GM23338 (cell line): ENCODE results near the gene WSCD2. TPM values are rescaled to one million over a fixed set of nuclear protein-coding genes. Genes with fewer than 3 reads are reported as not detected.

Experiments
- ATAC-seq: fragments of 200-7000 bp; cut with Tn5 transposase; 3 replicates; pipeline ENCODE4 v1.9.1; 2020
- DNase-seq: peaks from one replicate; pipeline ENCODE4 v3.0.0-alpha.2; 2015; ENCODE audit warnings: low spot score
- H2AFZ ChIP-seq: fragments of 200-600 bp; sonication (generic); 2 replicates; pipeline ENCODE4 v1.8.0; 2016; ENCODE audit warnings: antibody characterized with exemption, mild to moderate bottlenecking, moderate library complexity
- H3F3A ChIP-seq: fragments of 200-600 bp; sonication (generic); replicated peaks from 2 replicates; pipeline ENCODE4 v1.8.0; 2017; ENCODE audit warnings: antibody characterized with exemption, mixed run types, low read depth
- H3K27ac ChIP-seq: fragments of 200-600 bp; sonication (generic); 2 replicates; pipeline ENCODE4 v1.6.1; 2016; ENCODE audit warnings: low read depth
- H3K27me3 ChIP-seq: fragments of 200-600 bp; sonication (generic); 2 replicates; pipeline ENCODE4 v1.8.0; 2016; ENCODE audit warnings: mild to moderate bottlenecking, mixed run types, moderate library complexity; ENCODE audit not compliant: insufficient read depth
- H3K36me3 ChIP-seq: fragments of 200-600 bp; sonication (generic); 2 replicates; pipeline ENCODE4 v1.8.0; 2016; ENCODE audit warnings: mild to moderate bottlenecking; ENCODE audit not compliant: insufficient read depth
- H3K4me1 ChIP-seq: fragments of 200-600 bp; sonication (generic); 2 replicates; pipeline ENCODE4 v1.8.0; 2016; ENCODE audit warnings: mild to moderate bottlenecking, moderate library complexity; ENCODE audit not compliant: insufficient read depth
- H3K4me2 ChIP-seq: fragments of 200-600 bp; sonication (generic); 2 replicates; pipeline ENCODE4 v1.7.1; 2017; ENCODE audit warnings: mixed run types
- H3K4me3 ChIP-seq: fragments of 200-600 bp; sonication (generic); 2 replicates; pipeline ENCODE4 v1.6.1; 2016; ENCODE audit warnings: mixed run types
- H3K79me2 ChIP-seq: fragments of 200-600 bp; sonication (generic); replicated peaks from 2 replicates; pipeline ENCODE4 v1.8.0; 2017; ENCODE audit warnings: mild to moderate bottlenecking; ENCODE audit not compliant: insufficient read depth
- H3K9me2 ChIP-seq: fragments of 200-600 bp; sonication (generic); 2 replicates; pipeline ENCODE4 v1.8.0; 2017; ENCODE audit not compliant: insufficient read depth
- H4K20me1 ChIP-seq: fragments of 200-600 bp; sonication (generic); replicated peaks from 2 replicates; pipeline ENCODE4 v1.8.0; 2017; ENCODE audit warnings: mild to moderate bottlenecking; ENCODE audit not compliant: insufficient read depth
- H3K27ac Mint-ChIP-seq: 2 replicates; pipeline ENCODE4 v1.8.0; 2020; ENCODE audit warnings: inconsistent platforms, mild to moderate bottlenecking, moderate library complexity, mixed read lengths
- H3K27me3 Mint-ChIP-seq: 3 replicates; pipeline ENCODE4 v1.8.0; 2022; ENCODE audit warnings: low read depth, mild to moderate bottlenecking, moderate library complexity, mixed read lengths, inconsistent platforms; ENCODE audit not compliant: insufficient read depth, poor library complexity
- H3K36me3 Mint-ChIP-seq: 3 replicates; pipeline ENCODE4 v1.8.0; 2021; ENCODE audit warnings: low read depth, mild to moderate bottlenecking, inconsistent platforms, moderate library complexity, mixed read lengths
- H3K4me1 Mint-ChIP-seq: 3 replicates; pipeline ENCODE4 v1.8.0; 2020; ENCODE audit warnings: mild to moderate bottlenecking, inconsistent platforms, mixed read lengths
- H3K4me3 Mint-ChIP-seq: 3 replicates; pipeline ENCODE4 v1.8.0; 2021; ENCODE audit warnings: moderate library complexity, mild to moderate bottlenecking, inconsistent platforms, mixed read lengths
- H3K9me3 Mint-ChIP-seq: 3 replicates; pipeline ENCODE4 v1.8.0; 2020; ENCODE audit warnings: moderate library complexity, mild to moderate bottlenecking, inconsistent platforms, mixed read lengths
- CREB1 ChIP-seq: fragments of 250-450 bp; sonication (Bioruptor Pico); IDR thresholded peaks from 2 replicates; pipeline ENCODE4 v1.5.0; 2020; ENCODE audit warnings: low read depth, mild to moderate bottlenecking, moderate library complexity
- CTCF ChIP-seq, 2 experiments: fragments of 200-600 bp in 1 of 2; sonication (generic) in 1 of 2; conservative IDR thresholded peaks; 2 replicates each; pipeline versions ENCODE4 v1.5.1 to v1.6.1; 2016 to 2017; ENCODE audit warnings: antibody characterized with exemption in 2 of 2, low read depth in 2 of 2, mild to moderate bottlenecking in 2 of 2, moderate library complexity in 1 of 2
- ETS1 ChIP-seq: IDR thresholded peaks from 2 replicates; pipeline ENCODE4 v1.6.1; 2016; ENCODE audit warnings: antibody characterized with exemption
- EZH2 ChIP-seq: fragments of 200-600 bp; sonication (generic); IDR thresholded peaks from one replicate; pipeline ENCODE4 v1.8.0; 2017; ENCODE audit warnings: antibody characterized with exemption, mild to moderate bottlenecking, low read depth; ENCODE audit not compliant: unreplicated experiment
- EZH2phosphoT487 ChIP-seq: fragments of 200-600 bp; sonication (generic); IDR thresholded peaks from one replicate; pipeline ENCODE4 v1.8.1; 2018; ENCODE audit warnings: antibody characterized with exemption; ENCODE audit not compliant: unreplicated experiment
- JUNB ChIP-seq: IDR thresholded peaks from one replicate; pipeline ENCODE4 v1.6.1; 2016; ENCODE audit warnings: antibody characterized with exemption; ENCODE audit not compliant: unreplicated experiment
- NANOG ChIP-seq: IDR thresholded peaks from 2 replicates; pipeline ENCODE4 v1.6.1; 2016; ENCODE audit warnings: antibody characterized with exemption, borderline replicate concordance
- POLR2AphosphoS5 ChIP-seq: IDR thresholded peaks from 2 replicates; pipeline ENCODE4 v1.6.1; 2016; ENCODE audit warnings: antibody characterized with exemption, low read depth
- REST ChIP-seq: IDR thresholded peaks from one replicate; pipeline ENCODE4 v1.6.1; 2018; ENCODE audit warnings: antibody characterized with exemption; ENCODE audit not compliant: unreplicated experiment
- STAT1 ChIP-seq: IDR thresholded peaks from one replicate; pipeline ENCODE4 v1.6.1; 2016; ENCODE audit warnings: antibody characterized with exemption; ENCODE audit not compliant: unreplicated experiment
- ZNF114 ChIP-seq: fragments of 250-450 bp; sonication (Bioruptor Pico); IDR thresholded peaks from 2 replicates; pipeline ENCODE4 v1.5.0; 2020; ENCODE audit warnings: mild to moderate bottlenecking, moderate library complexity
- ZNF331 ChIP-seq: fragments of 250-450 bp; sonication (Bioruptor Pico); IDR thresholded peaks from 2 replicates; pipeline ENCODE4 v1.5.0; 2020; ENCODE audit warnings: low read depth, mild to moderate bottlenecking, moderate library complexity
- polyA plus RNA-seq: library from polyadenylated mRNA; unstranded; fragments of >200 nt; fragmentation: Nextera tagmentation; extraction: Ambion mirVana; gene quantifications from 2 replicates; pipeline ENCODE4 v1.2.1, GENCODE V29; 2016
- total RNA-seq: library from RNA; depleted of rRNA; stranded (reverse); fragments of >200 nt; shearing (Covaris generic); gene quantifications from 2 replicates; pipeline ENCODE4 v1.2.3, GENCODE V29; 2014

WSCD2 gene
- total and polyA plus RNA-seq, 2 experiments from 2014 or later = 0.66 to 3.1 TPM

- no peak for TF ChIP-seq REST
- no peak for TF ChIP-seq EZH2phosphoT487
- no peak for TF ChIP-seq STAT1
- no peak for TF ChIP-seq JUNB
- no peak for TF ChIP-seq POLR2AphosphoS5
- TF ChIP-seq ETS1 = no peak
- TF ChIP-seq NANOG = no peak
- TF ChIP-seq CTCF (conservative IDR thresholded peaks at IDR 0.05; ENCODE audit: low read depth in 2 of 2) = no peak
- TF ChIP-seq CREB1 (CRISPR knock-in tag) = no peak
- no peak for TF ChIP-seq ZNF114 (CRISPR knock-in tag)
Observed at GRCh38 chr12:108182096-108182495, 53.0 kb downstream of the WSCD2 start (continued).

GRCh38 chr12:108185002-108185401, 55.9 kb downstream of the WSCD2 start:
- Histone ChIP-seq H3K79me2 (no peaks in the 10 kb centered on the region), H2AFZ (no peak overlapping the region), H3K36me3 (no peaks in the 10 kb centered on the region), H4K20me1 (no peaks in the 10 kb centered on the region), H3K4me1 (peaks cover 6% of the 10 kb centered on the region; the same call in 1 of the 2 replicates), H3K4me3 (no peak overlapping the region), H3K27ac (no peak overlapping the region), H3K9me2 (0 out of 2 replicates have a peak, but pooled peaks cover 6% of the 10 kb centered on the region), H3K27me3 (no peaks in the 10 kb centered on the region), H3F3A (no peaks in the 10 kb centered on the region), H3K4me2 (no peak overlapping the region)
- Mint-ChIP-seq H3K27me3 (peaks cover 2% of the 10 kb centered on the region), H3K27ac (no peak overlapping the region), H3K4me3 (no peak overlapping the region), H3K9me3 (no peaks in the 10 kb centered on the region), H3K36me3 (no peaks in the 10 kb centered on the region), H3K4me1 (peaks cover 20% of the 10 kb centered on the region)
- ATAC-seq (no peak), DNase-seq (no peak)
- TF ChIP-seq EZH2 (no peak), STAT1 (no peak), ZNF331 (no peak), ETS1 (no peak), JUNB (no peak)
